HG03565 (cell line): ENCODE measurements around the gene CLCA4.
"Not testable (repeated sequence)": the region's sequence is repeated elsewhere in the genome, so short reads cannot be mapped to it uniquely, and the experiment has no call there.

ENCODE experiments used
- ATAC-seq: cut with Tn5 transposase; IDR thresholded peaks from one replicate; pipeline ENCODE4 v1.9.1; 2021; ENCODE audit warnings: mild to moderate bottlenecking, moderate library complexity; ENCODE audit not compliant: unreplicated experiment

CLCA4 gene

DNA sequence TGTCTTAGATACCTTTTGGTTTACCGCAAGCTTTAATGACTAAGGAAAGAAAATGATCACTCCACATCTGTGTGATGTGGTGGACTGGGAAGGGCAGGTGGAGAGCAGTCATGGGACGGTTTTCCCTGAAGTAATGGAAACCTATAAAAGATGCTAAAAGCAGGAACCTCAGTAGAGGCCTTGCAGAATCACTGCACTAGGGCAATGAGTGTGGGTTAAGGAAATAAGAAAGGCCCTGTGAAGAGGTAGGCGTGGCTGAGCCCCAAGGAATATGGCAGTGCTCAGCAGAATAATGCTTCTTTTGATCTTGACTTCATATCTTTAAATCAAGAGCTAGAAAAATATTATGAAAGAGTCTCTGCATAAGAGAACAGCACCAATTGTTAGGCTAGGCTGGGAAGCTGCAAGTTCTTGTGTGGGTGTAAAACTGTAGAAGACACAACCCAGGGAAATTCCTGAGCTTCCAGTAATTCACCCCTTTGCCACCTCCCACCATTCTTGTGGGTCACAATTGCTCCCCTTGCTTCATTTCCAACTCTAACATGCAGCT is 49.9 kb downstream of the CLCA4 start:
- no peak for ATAC-seq

DNA sequence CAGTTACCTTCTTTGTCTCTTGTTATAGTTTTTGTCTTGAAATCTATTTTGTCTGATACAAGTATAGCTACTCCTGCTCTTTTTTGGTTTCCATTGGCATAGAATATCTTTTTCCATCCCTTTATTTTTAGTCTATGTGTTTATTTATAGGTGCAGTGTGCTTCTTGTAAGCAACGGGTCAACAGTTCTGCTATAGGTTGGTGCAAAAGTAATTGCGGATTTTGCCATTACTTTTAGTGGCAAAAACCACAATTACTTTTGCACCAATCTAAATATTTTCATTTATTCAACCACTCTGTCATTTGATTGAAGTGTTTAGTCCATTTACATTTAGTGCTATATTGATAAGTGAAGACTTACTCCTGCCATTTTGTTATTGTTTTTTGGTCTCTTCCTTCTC is 59.2 kb downstream of the CLCA4 start:
- ATAC-seq: not testable (repeated sequence)

DNA sequence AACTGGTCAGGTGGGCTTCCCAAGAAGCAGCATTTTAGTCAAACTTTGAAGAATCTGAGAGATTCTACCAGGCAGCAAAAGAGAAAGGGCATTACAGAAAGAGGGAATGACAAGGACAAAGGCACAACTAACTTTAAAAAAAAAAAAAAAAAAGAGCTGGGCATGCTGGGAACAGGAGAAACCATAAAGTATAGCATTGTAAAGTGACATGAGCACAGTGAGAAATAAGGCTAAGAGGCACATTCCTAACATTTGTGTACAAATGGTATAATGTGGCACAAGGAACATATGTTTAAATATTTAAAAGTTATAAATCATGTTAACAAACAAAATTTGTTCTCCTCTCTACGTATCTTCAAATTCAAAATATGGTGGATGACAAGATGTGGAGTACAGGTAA is 69.6 kb downstream of the CLCA4 start:
- no peak for ATAC-seq

DNA sequence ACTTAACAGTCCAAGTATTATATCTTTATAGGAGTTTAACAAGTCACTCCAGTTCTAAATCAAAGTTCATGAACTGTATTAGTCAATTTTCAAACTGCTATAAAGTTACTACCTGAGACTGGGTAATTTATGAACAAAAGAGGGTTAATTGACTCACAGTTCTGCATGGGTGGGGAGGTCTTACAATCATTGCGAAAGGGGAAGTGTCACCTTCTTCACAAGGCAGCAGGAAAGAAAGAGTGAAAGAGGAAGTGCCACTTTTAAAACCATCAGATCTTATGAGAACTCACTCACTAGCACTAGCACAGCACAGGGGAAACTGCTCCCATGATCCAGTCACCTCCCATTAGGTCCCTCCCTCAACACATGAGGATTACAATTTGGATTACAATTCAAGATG is 70.0 kb downstream of the CLCA4 start:
- peak; percentile 100 for ATAC-seq

DNA sequence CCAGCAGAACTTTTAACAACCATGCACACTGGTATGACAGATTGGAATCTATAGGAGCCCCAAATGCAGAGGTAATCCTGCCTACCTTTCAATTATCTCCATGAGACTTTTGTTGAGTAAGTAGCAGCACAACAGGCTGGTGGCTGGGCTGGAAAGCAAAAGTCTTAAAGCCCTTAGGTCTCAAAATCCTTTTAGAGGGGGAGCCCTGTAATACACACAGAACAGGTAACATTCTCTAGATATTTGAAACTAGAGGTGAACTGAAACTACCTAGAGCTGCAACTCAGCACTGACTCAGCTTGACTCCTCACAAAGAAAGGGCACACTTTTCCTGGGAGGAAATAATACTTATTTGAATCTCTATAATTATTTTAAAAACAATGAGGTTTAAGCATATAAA is 71.5 kb downstream of the CLCA4 start:
- no peak for ATAC-seq

DNA sequence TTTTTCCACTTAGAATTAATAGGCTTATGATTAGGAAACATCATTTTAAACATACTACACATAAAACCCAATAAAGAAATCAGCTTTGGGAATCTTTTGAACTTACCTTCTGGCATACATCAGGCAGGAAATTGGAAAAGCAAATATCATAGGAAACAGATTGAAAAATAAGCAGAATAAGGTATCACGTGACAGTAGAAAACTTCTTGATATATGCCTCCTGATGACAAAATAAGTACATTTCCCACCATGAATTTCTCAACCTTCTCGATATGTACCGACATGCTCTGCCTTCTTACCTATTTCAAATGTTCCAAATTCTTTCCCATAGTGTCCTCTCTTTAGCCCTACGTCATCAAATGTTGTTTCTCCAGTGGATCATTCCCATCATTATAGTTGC is 72.4 kb downstream of the CLCA4 start:
- no peak for ATAC-seq

DNA sequence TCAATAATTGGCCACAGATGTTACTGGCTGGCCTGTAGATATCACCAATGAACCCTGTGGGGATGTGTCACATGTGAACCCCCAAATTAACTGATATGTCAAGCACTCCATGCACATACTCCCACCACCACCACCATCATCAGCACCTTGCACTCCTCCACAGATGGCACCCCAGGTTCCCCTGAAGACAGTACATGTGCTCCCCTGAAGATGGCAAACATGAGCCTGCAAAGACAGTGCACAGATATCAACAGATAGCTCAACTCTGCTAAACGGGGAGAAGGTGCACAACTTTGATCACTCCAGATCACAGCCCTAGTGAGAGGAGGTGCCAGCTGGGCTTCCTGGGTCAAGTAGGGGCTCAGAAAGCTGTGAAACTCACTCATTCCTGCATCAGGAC is 74.4 kb downstream of the CLCA4 start:
- ATAC-seq: no peak
